HepG2 (cell line): Measurements from ENCODE around the gene SLX9. TPM values are rescaled to one million over a fixed set of nuclear protein-coding genes. Genes with fewer than 3 reads are reported as not detected.

Experiments
- ARID2 ChIP-seq: sonication (generic); formaldehyde crosslinking; IDR thresholded peaks from 2 replicates; pipeline ENCODE4 v1.8.1; 2022; ENCODE audit warnings: mild to moderate bottlenecking, missing genetic modification reagents, borderline replicate concordance
- ATF1 ChIP-seq: IDR thresholded peaks from 2 replicates; pipeline ENCODE4 v1.6.1; 2016; ENCODE audit warnings: mild to moderate bottlenecking, control low read depth
- PAWR ChIP-seq: sonication (generic); formaldehyde crosslinking; IDR thresholded peaks from 2 replicates; pipeline ENCODE4 v1.4.0; 2020; ENCODE audit warnings: missing genetic modification reagents, mild to moderate bottlenecking, borderline replicate concordance
- TAF15 ChIP-seq: fragments of 200-400 bp; formaldehyde crosslinking; IDR thresholded peaks from one replicate; pipeline ENCODE4 v1.6.1; 2018; ENCODE audit warnings: mild to moderate bottlenecking, low read depth, low read length; ENCODE audit not compliant: poor library complexity, severe bottlenecking
- ZFP1 ChIP-seq: IDR thresholded peaks from 2 replicates; pipeline ENCODE4 v1.6.1; 2016
- ZMYM3 ChIP-seq: sonication (generic); formaldehyde crosslinking; IDR thresholded peaks from 2 replicates; pipeline ENCODE4 v1.5.1; 2020; ENCODE audit warnings: mild to moderate bottlenecking, missing genetic modification reagents
- ZNF30 ChIP-seq: sonication (generic); formaldehyde crosslinking; IDR thresholded peaks from 2 replicates; pipeline ENCODE4 v1.5.0; 2020; ENCODE audit warnings: mild to moderate bottlenecking, missing genetic modification reagents
- ZNF510 ChIP-seq: sonication (generic); formaldehyde crosslinking; IDR thresholded peaks from 2 replicates; pipeline ENCODE4 v1.4.0; 2020; ENCODE audit warnings: low read depth, mild to moderate bottlenecking, missing genetic modification reagents
- ZNF530 ChIP-seq: sonication (generic); formaldehyde crosslinking; IDR thresholded peaks from 2 replicates; pipeline ENCODE4 v1.5.0; 2020; ENCODE audit warnings: low read depth, mild to moderate bottlenecking, missing genetic modification reagents
- ZNF766 ChIP-seq: sonication (generic); formaldehyde crosslinking; IDR thresholded peaks from 2 replicates; pipeline ENCODE4 v1.5.0; 2020; ENCODE audit warnings: missing genetic modification reagents, borderline replicate concordance
- polyA plus RNA-seq, 8 experiments: library from polyadenylated mRNA; depleted of rRNA in 3 of 8; stranded (reverse) in 7 of 8; unstranded in 1 of 8; fragments of >200 nt; fragmentation: Illumina TruSeq in 4 of 8; extraction: Trizol in 4 of 8; gene quantifications; 2 replicates each; pipeline versions ENCODE4 v1.2.1 to v1.2.3, GENCODE V29; 2011 to 2016; ENCODE audit warnings: low read depth in 4 of 8, missing spikeins in 1 of 8, mixed read lengths in 1 of 8; ENCODE audit not compliant: insufficient read depth in 1 of 8
- total RNA-seq, 5 experiments: library from RNA; depleted of rRNA; stranded (reverse); fragments of >200 nt; fragmentation: Illumina TruSeq; extraction: Trizol; gene quantifications; 2 replicates each; pipeline ENCODE4 v1.2.3, GENCODE V29; 2016; ENCODE audit warnings: low read depth in 1 of 5
- TF ChIP-seq, protein P1 (sequence below): sonication (generic); formaldehyde crosslinking; IDR thresholded peaks from 2 replicates; pipeline ENCODE4 v1.4.0; 2020; ENCODE audit warnings: missing genetic modification reagents
- TF ChIP-seq, protein P2 (sequence below): sonication (generic); formaldehyde crosslinking; IDR thresholded peaks from 2 replicates; pipeline ENCODE4 v1.4.0; 2020; ENCODE audit warnings: mild to moderate bottlenecking, low read depth, missing genetic modification reagents

SLX9 gene
- total and polyA plus RNA-seq, 2 of the 13 experiments (the other 11 are each of a cell fraction or from before 2014, with no cell fraction given): 21.0 to 47.1 TPM

DNA sequence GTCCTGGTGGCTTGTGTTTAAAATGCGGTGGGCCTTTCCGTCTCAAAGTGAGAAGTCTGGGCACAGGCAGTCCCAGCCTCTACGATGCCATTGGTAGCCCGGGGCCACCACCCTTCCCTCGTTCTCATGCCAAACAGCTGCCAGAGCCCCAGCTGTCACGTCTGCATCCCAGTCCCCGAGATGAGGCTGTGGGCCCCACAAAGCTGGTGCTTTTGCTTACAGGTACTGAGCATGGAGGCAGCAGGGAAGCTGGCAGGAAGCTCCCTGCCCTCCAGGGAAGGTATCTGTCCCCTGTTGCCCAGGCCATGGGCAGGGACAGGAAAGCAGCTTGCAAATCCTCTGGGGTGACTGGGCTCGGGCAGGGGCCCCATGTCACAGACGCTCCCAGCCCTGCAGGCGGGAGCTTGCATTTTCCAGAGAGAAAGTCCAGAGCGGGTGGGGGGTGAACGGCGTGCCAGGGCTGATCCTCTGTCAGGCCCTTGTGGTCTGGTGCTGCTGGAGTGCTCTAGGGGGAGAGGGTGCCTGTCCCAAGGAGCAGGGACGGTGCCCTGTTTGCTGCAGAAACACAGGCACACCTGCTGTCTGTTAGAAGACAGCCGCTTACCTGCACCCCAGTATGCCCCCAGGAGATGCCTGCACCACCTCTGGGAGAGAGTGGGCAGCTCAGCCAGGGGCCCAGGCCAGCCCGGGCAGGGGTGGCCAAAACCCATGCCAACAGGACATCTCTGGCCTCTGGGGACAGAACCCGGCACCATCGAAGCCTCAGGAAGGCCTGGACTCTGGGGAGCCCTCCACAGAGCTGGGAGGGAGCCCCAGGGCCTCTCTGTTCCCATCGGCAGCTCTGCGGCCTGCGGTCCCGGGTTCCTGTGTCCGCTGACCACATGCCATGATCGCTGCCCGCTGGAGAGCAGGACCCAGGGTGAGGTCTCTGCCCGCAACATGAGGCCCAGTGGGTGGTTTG lies 45.9 kb downstream of the SLX9 start (continued):
- TF ChIP-seq ARID2 (CRISPR knock-in tag): no peak
- TF ChIP-seq TAF15: peak; percentile 7
- no peak for TF ChIP-seq PAWR (CRISPR knock-in tag)
- TF ChIP-seq, protein P1, sequence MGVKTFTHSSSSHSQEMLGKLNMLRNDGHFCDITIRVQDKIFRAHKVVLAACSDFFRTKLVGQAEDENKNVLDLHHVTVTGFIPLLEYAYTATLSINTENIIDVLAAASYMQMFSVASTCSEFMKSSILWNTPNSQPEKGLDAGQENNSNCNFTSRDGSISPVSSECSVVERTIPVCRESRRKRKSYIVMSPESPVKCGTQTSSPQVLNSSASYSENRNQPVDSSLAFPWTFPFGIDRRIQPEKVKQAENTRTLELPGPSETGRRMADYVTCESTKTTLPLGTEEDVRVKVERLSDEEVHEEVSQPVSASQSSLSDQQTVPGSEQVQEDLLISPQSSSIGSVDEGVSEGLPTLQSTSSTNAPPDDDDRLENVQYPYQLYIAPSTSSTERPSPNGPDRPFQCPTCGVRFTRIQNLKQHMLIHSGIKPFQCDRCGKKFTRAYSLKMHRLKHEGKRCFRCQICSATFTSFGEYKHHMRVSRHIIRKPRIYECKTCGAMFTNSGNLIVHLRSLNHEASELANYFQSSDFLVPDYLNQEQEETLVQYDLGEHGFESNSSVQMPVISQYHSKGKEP (CRISPR knock-in tag): no peak
- TF ChIP-seq, protein P2, sequence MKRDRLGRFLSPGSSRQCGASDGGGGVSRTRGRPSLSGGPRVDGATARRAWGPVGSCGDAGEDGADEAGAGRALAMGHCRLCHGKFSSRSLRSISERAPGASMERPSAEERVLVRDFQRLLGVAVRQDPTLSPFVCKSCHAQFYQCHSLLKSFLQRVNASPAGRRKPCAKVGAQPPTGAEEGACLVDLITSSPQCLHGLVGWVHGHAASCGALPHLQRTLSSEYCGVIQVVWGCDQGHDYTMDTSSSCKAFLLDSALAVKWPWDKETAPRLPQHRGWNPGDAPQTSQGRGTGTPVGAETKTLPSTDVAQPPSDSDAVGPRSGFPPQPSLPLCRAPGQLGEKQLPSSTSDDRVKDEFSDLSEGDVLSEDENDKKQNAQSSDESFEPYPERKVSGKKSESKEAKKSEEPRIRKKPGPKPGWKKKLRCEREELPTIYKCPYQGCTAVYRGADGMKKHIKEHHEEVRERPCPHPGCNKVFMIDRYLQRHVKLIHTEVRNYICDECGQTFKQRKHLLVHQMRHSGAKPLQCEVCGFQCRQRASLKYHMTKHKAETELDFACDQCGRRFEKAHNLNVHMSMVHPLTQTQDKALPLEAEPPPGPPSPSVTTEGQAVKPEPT (CRISPR knock-in tag): 0 out of 2 replicates have a peak, but pooled peaks have one; percentile 16
- TF ChIP-seq ZFP1 (CRISPR knock-in tag): no peak
- no peak for TF ChIP-seq ATF1 (CRISPR knock-in tag)
- TF ChIP-seq ZNF766: 0 out of 2 replicates have a peak, but pooled peaks have one; percentile 23
- no peak for TF ChIP-seq ZNF510 (CRISPR knock-in tag)
- peak; percentile 62; the same call in 1 of the 2 replicates for TF ChIP-seq ZNF30
- 0 out of 2 replicates have a peak, but pooled peaks have one; percentile 12 for TF ChIP-seq ZMYM3
- no peak for TF ChIP-seq ZNF530
